GM12878 (cell line): ENCODE measurements around the gene FBXO42. TPM values are rescaled to one million over a fixed set of nuclear protein-coding genes. Genes with fewer than 3 reads are reported as not detected.
A peak's percentile ranks its signal among the peaks of the same experiment; 100 is the strongest.

ENCODE experiments used
- ATAC-seq: fragments of 200-7000 bp; cut with Tn5 transposase; 3 replicates; pipeline ENCODE4 v1.9.1; 2020; ENCODE audit warnings: mild to moderate bottlenecking, moderate library complexity
- BruUV-seq: library from RNA; stranded (reverse); fragments of 400-500 nt; replicated peaks from 2 replicates; lab custom pipeline; 2021; lab: Mats Ljungman, UMichigan
- CTCF ChIA-PET: fragments of 300-600 bp; sonication (Branson Sonifier 250); formaldehyde crosslinking; extraction: SDS; loops from one replicate; lab custom pipeline; 2021; ENCODE audit warnings: inconsistent platforms; lab: Yijun Ruan, JAX
- POLR2A ChIA-PET: fragments of 350-600 bp; formaldehyde crosslinking; extraction: SDS; loops from one replicate; lab custom pipeline; 2021; ENCODE audit warnings: inconsistent platforms; lab: Charles Lee
- RAD21 ChIA-PET: fragments of 300-600 bp; sonication (Branson Sonifier 250); formaldehyde crosslinking; loops from one replicate; lab custom pipeline; 2023; ENCODE audit warnings: antibody characterized with exemption; ENCODE audit not compliant: unreplicated experiment; lab: Charles Lee
- SMC1A ChIA-PET: fragments of 300-600 bp; sonication (Branson Sonifier 250); formaldehyde crosslinking; loops from one replicate; lab custom pipeline; 2023; ENCODE audit not compliant: unreplicated experiment, uncharacterized antibody; lab: Charles Lee
- DNase-seq: peaks from one replicate; pipeline ENCODE4 v3.0.0-alpha.2; 2011; ENCODE audit warnings: low read depth, low spot score
- FAIRE-seq: peaks from 3 replicates; lab custom pipeline; 2011; peaks lifted over from hg19 to GRCh38; lab: Jason Lieb, UNC
- H2AFZ ChIP-seq: 2 replicates; pipeline ENCODE4 v1.6.0; 2011; ENCODE audit warnings: low read depth, low read length, control low read depth; ENCODE audit not compliant: control insufficient read depth
- H3K27ac ChIP-seq: 2 replicates; pipeline ENCODE4 v1.5.1; 2011; ENCODE audit warnings: control low read depth; ENCODE audit not compliant: control insufficient read depth, insufficient read depth
- H3K27me3 ChIP-seq, 2 experiments: replicated peaks in 1 of 2; 2 replicates each; pipeline versions ENCODE4 v1.6.0 to v1.6.1; 2011; ENCODE audit warnings: low read length in 1 of 2; ENCODE audit not compliant: control insufficient read depth in 2 of 2, insufficient read depth in 2 of 2
- H3K36me3 ChIP-seq, 2 experiments: 2 replicates each; pipeline ENCODE4 v1.5.1; 2011; ENCODE audit warnings: low read length in 1 of 2; ENCODE audit not compliant: control insufficient read depth in 2 of 2, insufficient read depth in 2 of 2
- H3K4me1 ChIP-seq: 2 replicates; pipeline ENCODE4 v1.6.1; 2011; ENCODE audit warnings: mild to moderate bottlenecking, low read length, moderate library complexity, mixed read lengths; ENCODE audit not compliant: control insufficient read depth, insufficient read depth
- H3K4me2 ChIP-seq: 2 replicates; pipeline ENCODE4 v1.6.0; 2011; ENCODE audit warnings: control low read depth; ENCODE audit not compliant: control insufficient read depth, insufficient read depth
- H3K4me3 ChIP-seq: fragments of 200-600 bp; sonication (generic); 2 replicates; pipeline ENCODE4 v1.5.1; 2016
- H3K79me2 ChIP-seq: 2 replicates; pipeline ENCODE4 v1.6.0; 2011; ENCODE audit warnings: low read length; ENCODE audit not compliant: control insufficient read depth, insufficient read depth
- H3K9ac ChIP-seq: 2 replicates; pipeline ENCODE4 v1.8.0; 2011; ENCODE audit warnings: low read length, control low read depth, mixed read lengths; ENCODE audit not compliant: control insufficient read depth, insufficient read depth
- H3K9me3 ChIP-seq: replicated peaks from 3 replicates; pipeline ENCODE4 v1.5.1; 2011; ENCODE audit warnings: mild to moderate bottlenecking, low read length; ENCODE audit not compliant: control insufficient read depth, insufficient read depth
- H4K20me1 ChIP-seq: 2 replicates; pipeline ENCODE4 v1.6.0; 2011; ENCODE audit not compliant: control insufficient read depth, insufficient read depth
- CBFB ChIP-seq: IDR thresholded peaks from 2 replicates; pipeline ENCODE4 v1.6.1; 2016; ENCODE audit warnings: antibody characterized with exemption, low read depth
- EED ChIP-seq: sonication (generic); IDR thresholded peaks from 2 replicates; pipeline ENCODE4 v1.6.1; 2016; ENCODE audit warnings: antibody characterized with exemption, low read depth
- EGR1 ChIP-seq, 2 experiments: IDR thresholded peaks; 1 replicate in 1 of 2; 2 replicates in 1 of 2; pipeline ENCODE4 v1.6.1; 2011 to 2012; ENCODE audit warnings: low read depth in 2 of 2, low read length in 2 of 2, borderline replicate concordance in 1 of 2, mild to moderate bottlenecking in 1 of 2, moderate library complexity in 1 of 2
- KLF5 ChIP-seq: fragments of 450-650 bp; IDR thresholded peaks from 2 replicates; pipeline ENCODE4 v1.6.1; 2014; ENCODE audit warnings: mild to moderate bottlenecking; ENCODE audit not compliant: partially characterized antibody
- NFYA ChIP-seq: IDR thresholded peaks from 2 replicates; pipeline ENCODE4 v1.6.1; 2011; ENCODE audit warnings: low read depth, mild to moderate bottlenecking, low read length, improper control_type of control experiment, borderline replicate concordance
- SPI1 ChIP-seq: IDR thresholded peaks from 2 replicates; pipeline ENCODE4 v1.6.1; 2011; ENCODE audit warnings: low read depth, mild to moderate bottlenecking, low read length, moderate library complexity, borderline replicate concordance; ENCODE audit not compliant: insufficient read depth
- TBL1XR1 ChIP-seq: IDR thresholded peaks from 2 replicates; pipeline ENCODE4 v1.6.1; 2012; ENCODE audit warnings: low read depth, low read length, improper control_type of control experiment
- ZNF384 ChIP-seq: IDR thresholded peaks from 2 replicates; pipeline ENCODE4 v1.6.1; 2012; ENCODE audit warnings: low read depth, mild to moderate bottlenecking, low read length, improper control_type of control experiment, borderline replicate concordance
- WGBS: methylation state at CpG from one replicate; pipeline ENCODE4 v1.1.6; 2016; ENCODE audit warnings: low lambda C conversion rate; ENCODE audit not compliant: insufficient replicate concordance, insufficient coverage; ENCODE audit errors: missing lambda C conversion rate; 5-methylcytosine and 5-hydroxymethylcytosine counted together
- in situ Hi-C: fragments of 300-500 bp; cut with MboI; formaldehyde crosslinking; loops from 9 replicates; pipeline ENCODE4 v1.14.3; 2018; ENCODE audit warnings: mixed read lengths
- intact Hi-C: fragments of 100-400 bp; cut with micrococcal nuclease; formaldehyde crosslinking; loops from one replicate; pipeline ENCODE4 v1.14.2; 2022; ENCODE audit not compliant: unreplicated experiment
- polyA plus RNA-seq, 11 experiments: library from polyadenylated mRNA; depleted of rRNA in 4 of 11; unstranded in 6 of 11; stranded (reverse) in 5 of 11; fragments of >200 nt; fragmentation: Nextera tagmentation in 4 of 11; fragmentation: Illumina TruSeq in 1 of 11; extraction: Ambion mirVana in 4 of 11; extraction: Trizol in 1 of 11; gene quantifications; 1 replicate in 1 of 11; 2 replicates in 10 of 11; pipeline versions ENCODE4 v1.2.1 to v1.2.3, GENCODE V29; 2011 to 2016; ENCODE audit warnings: inconsistent platforms in 2 of 11, missing spikeins in 2 of 11, low read depth in 1 of 11
- total RNA-seq, 4 experiments: library from RNA; depleted of rRNA in 3 of 4; stranded (reverse); fragments of >200 nt in 3 of 4; fragmentation: Illumina TruSeq in 1 of 4; extraction: Trizol in 1 of 4; gene quantifications; 2 replicates each; pipeline versions ENCODE4 v1.2.1 to v1.2.3, GENCODE V29; 2013 to 2021

Gene FBXO42
- total and polyA plus RNA-seq, 10 of the 15 experiments (the other 5 are each of a cell fraction or from before 2014, with no cell fraction given), result 6.1 to 23.8 (median 15.2) TPM

DNA sequence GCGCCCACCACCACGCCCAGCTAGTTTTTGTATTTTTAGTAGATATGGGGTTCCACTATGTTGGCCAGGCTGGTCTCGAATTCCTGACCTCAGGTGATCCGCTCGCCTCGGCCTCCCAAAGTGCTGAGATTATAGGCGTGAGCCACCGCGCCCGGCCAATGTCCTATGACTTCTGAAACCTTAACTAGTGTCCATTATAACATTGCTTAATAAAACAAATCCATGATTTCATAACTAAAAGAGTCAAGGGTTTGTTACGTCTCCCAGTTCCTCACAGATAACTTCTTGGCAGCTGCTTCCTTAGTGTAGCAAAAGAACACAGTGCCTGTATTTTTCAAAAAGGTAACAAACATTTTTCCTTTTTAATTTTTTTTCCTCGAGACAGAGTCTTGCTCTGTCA, 53.6 kb downstream of the FBXO42 start:
- DNase-seq (no peak), FAIRE-seq (no peak), ATAC-seq (no peak)
- intact Hi-C loops, result no loop called here
- Histone ChIP-seq H3K27me3 (no peaks in the 10 kb centered on the region), H3K36me3 (peaks cover 2 to 16% of the 10 kb centered on the region in 2 experiments), H3K9ac (no peak overlapping the region), H3K79me2 (no peaks in the 10 kb centered on the region; the same call in 1 of the 2 replicates), H3K4me3 (no peak overlapping the region), H4K20me1 (no peaks in the 10 kb centered on the region), H3K4me1 (no peaks in the 10 kb centered on the region), H3K27ac (no peak overlapping the region), H3K4me2 (no peak overlapping the region), H3K9me3 (no peaks in the 10 kb centered on the region), H2AFZ (no peak overlapping the region)
- WGBS, result 99% methylated on average over 12 of the region's 12 CpGs
- CTCF ChIA-PET, result no interaction called here
- TF ChIP-seq KLF5, result no peak
- TF ChIP-seq TBL1XR1, result no peak
- TF ChIP-seq EGR1 (IDR thresholded peaks at IDR 0.05; ENCODE audit: borderline replicate concordance in 1 of 2, low read depth in 2 of 2, low read length in 2 of 2), result no peak
- no peak for TF ChIP-seq EED
- TF ChIP-seq CBFB, result no peak
- TF ChIP-seq NFYA, result no peak
- in situ Hi-C loops, result no loop called here
- BruUV-seq, result no TSS peak
- SMC1A ChIA-PET, result no interaction called here
- RAD21 ChIA-PET, result no interaction called here
- POLR2A ChIA-PET, result no interaction called here

GRCh38 chr1:16296643-16297042, 55.6 kb downstream of the FBXO42 start:
- Histone ChIP-seq H2AFZ (no peak overlapping the region), H3K4me2 (no peak overlapping the region), H3K4me1 (no peaks in the 10 kb centered on the region), H3K36me3 (peaks cover 0 to 18% of the 10 kb centered on the region in 2 experiments; a peak in 3 of 4 replicates), H3K79me2 (no peaks in the 10 kb centered on the region; the same call in 1 of the 2 replicates), H4K20me1 (no peaks in the 10 kb centered on the region), H3K27me3 (no peaks in the 10 kb centered on the region), H3K9me3 (no peaks in the 10 kb centered on the region), H3K9ac (no peak overlapping the region), H3K4me3 (no peak overlapping the region), H3K27ac (no peak overlapping the region)
- RAD21 ChIA-PET, result no interaction called here
- ATAC-seq, result peak; percentile 27; the same call in 1 of the 3 replicates
- no peak for DNase-seq
- CTCF ChIA-PET, result no interaction called here
- no peak for TF ChIP-seq ZNF384
- peak; percentile 70; the same call in 1 of the 2 replicates for TF ChIP-seq SPI1
- SMC1A ChIA-PET, result no interaction called here
- no TSS peak for BruUV-seq
- intact Hi-C loops, result no loop called here
- in situ Hi-C loops, result no loop called here
- FAIRE-seq, result no peak
- POLR2A ChIA-PET, result no interaction called here
- whole genome bisulfite sequencing, result 67% methylated on average over 4 of the region's 4 CpGs
